Measurements from ENCODE around the gene ALDH1A3.

Gene ALDH1A3

DNA sequence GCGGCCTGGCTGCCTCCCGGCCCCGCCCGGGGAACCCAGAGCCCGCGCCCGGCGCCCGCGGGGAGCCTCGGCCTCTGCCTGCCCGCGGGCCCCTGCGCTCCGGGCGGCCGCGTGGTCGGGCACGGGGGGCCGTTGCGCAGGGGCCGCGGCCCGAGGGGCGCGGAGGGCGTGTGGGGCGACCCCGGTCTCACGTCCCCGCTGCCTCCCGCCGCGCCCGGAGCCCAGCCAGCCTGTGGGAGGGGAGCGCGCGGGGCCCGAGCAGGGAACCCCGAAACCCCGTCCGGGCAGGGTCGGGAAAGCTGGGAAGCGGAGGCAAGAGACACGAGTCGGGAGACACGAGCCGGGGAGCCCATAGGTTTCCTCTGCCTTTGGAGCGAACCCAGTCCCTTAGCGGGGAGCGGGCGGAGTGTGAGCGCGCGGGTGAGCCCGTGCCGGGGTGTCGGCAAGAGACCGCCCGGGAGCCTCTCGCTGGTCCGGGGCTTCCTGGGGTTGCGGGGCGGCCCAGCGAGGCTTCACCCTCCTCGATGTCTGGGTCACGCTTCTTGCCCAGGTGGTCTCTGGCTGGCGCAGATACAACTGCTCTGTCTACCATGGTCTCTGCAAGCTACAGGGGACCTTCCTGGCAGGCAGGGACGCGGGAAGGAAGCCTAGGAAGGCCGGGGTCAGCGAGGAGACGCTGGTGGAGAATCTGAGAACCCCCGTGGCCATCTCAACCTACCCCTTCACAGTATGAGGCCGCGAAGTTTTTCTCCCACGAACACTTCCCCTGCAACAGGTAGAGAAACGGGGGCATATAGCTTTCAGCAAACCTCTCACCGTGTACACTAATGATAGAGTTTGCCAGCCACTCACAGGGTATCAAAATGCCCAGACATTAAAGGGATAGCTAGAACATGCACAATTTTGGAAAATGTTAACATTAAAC is 40.1 kb downstream of the ALDH1A3 start:
- no peaks in the 10 kb centered on the region for H3K9me3 ChIP-seq (ENCODE audit: control insufficient read depth, insufficient read depth, low read depth, low read length)
- peak overlapping the region; percentile 42 for H3K4me3 ChIP-seq (ENCODE audit: low read depth, low read length)
- CTCF ChIA-PET = interaction anchor here (0.7 to 8.7 kb wide), 3 partner anchors 42 to 324 kb away, joined by 3 to 159 read pairs (median 16); no protein-coding TSS in a partner anchor
- no peaks in the 10 kb centered on the region for H3K36me3 ChIP-seq (ENCODE audit: control insufficient read depth in 2 of 2, insufficient read depth in 1 of 2, low read length in 2 of 2)
- no peak overlapping the region for H3K27ac ChIP-seq (ENCODE audit: extremely low read depth, low read depth, low read length)
- H3K4me1 ChIP-seq (ENCODE audit: control insufficient read depth, insufficient read depth, low read length) = no peaks in the 10 kb centered on the region; the same call in 1 of the 2 replicates
- POLR2A ChIA-PET = interaction anchor here (0.7 kb wide), 1 partner anchor 586 kb away, joined by 5 read pairs; no protein-coding TSS in a partner anchor
- TF ChIP-seq GLI2 (tag by site-specific recombination; IDR thresholded peaks at IDR 0.05; ENCODE audit: borderline replicate concordance, low read depth) = no peak
- TF ChIP-seq ZNF596 (tag by site-specific recombination; IDR thresholded peaks at IDR 0.05) = no peak
- TF ChIP-seq ZNF76 (tag by site-specific recombination; IDR thresholded peaks at IDR 0.05; ENCODE audit: borderline replicate concordance, low read depth) = no peak
- no peak for TF ChIP-seq GLIS2 (tag by site-specific recombination; IDR thresholded peaks at IDR 0.05)
- TF ChIP-seq, protein P1, sequence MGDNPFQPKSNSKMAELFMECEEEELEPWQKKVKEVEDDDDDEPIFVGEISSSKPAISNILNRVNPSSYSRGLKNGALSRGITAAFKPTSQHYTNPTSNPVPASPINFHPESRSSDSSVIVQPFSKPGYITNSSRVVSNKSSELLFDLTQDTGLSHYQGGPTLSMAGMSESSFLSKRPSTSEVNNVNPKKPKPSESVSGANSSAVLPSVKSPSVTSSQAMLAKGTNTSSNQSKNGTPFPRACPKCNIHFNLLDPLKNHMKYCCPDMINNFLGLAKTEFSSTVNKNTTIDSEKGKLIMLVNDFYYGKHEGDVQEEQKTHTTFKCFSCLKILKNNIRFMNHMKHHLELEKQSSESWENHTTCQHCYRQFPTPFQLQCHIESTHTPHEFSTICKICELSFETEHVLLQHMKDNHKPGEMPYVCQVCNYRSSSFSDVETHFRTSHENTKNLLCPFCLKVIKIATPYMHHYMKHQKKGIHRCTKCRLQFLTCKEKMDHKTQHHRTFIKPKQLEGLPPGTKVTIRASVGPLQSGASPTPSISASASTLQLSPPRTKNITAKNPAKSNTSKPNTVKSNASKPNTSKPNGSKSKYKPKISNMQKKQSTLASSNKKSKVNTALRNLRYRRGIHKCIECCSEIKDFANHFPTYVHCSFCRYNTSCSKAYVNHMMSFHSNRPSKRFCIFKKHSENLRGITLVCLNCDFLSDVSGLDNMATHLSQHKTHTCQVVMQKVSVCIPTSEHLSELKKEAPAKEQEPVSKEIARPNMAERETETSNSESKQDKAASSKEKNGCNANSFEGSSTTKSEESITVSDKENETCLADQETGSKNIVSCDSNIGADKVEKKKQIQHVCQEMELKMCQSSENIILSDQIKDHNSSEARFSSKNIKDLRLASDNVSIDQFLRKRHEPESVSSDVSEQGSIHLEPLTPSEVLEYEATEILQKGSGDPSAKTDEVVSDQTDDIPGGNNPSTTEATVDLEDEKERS (tag by site-specific recombination; IDR thresholded peaks at IDR 0.05) = no peak
- no peak for TF ChIP-seq ZSCAN23 (tag by site-specific recombination; IDR thresholded peaks at IDR 0.05)
- no peak for TF ChIP-seq ZNF214 (tag by site-specific recombination; IDR thresholded peaks at IDR 0.05; ENCODE audit: borderline replicate concordance)
- TF ChIP-seq ZIC2 (tag by site-specific recombination; IDR thresholded peaks at IDR 0.05) = no peak
- TF ChIP-seq ZNF623 (tag by site-specific recombination; IDR thresholded peaks at IDR 0.05) = no peak
- TF ChIP-seq, protein P2, sequence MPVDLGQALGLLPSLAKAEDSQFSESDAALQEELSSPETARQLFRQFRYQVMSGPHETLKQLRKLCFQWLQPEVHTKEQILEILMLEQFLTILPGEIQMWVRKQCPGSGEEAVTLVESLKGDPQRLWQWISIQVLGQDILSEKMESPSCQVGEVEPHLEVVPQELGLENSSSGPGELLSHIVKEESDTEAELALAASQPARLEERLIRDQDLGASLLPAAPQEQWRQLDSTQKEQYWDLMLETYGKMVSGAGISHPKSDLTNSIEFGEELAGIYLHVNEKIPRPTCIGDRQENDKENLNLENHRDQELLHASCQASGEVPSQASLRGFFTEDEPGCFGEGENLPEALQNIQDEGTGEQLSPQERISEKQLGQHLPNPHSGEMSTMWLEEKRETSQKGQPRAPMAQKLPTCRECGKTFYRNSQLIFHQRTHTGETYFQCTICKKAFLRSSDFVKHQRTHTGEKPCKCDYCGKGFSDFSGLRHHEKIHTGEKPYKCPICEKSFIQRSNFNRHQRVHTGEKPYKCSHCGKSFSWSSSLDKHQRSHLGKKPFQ (tag by site-specific recombination; IDR thresholded peaks at IDR 0.05) = no peak
- no peak for TF ChIP-seq ZNF747 (tag by site-specific recombination; IDR thresholded peaks at IDR 0.05)
- no peak for TF ChIP-seq ZNF433 (tag by site-specific recombination; IDR thresholded peaks at IDR 0.05; ENCODE audit: low read depth)
- TF ChIP-seq ZNF707 (tag by site-specific recombination; IDR thresholded peaks at IDR 0.05) = no peak
- TF ChIP-seq ZNF155 (tag by site-specific recombination; IDR thresholded peaks at IDR 0.05) = no peak
- no peak for TF ChIP-seq KLF9 (tag by site-specific recombination; IDR thresholded peaks at IDR 0.05; ENCODE audit: low read depth)
- TF ChIP-seq ZNF132 (tag by site-specific recombination; IDR thresholded peaks at IDR 0.05; ENCODE audit: borderline replicate concordance) = no peak
- TF ChIP-seq ZNF239 (tag by site-specific recombination; IDR thresholded peaks at IDR 0.05) = no peak

DNA sequence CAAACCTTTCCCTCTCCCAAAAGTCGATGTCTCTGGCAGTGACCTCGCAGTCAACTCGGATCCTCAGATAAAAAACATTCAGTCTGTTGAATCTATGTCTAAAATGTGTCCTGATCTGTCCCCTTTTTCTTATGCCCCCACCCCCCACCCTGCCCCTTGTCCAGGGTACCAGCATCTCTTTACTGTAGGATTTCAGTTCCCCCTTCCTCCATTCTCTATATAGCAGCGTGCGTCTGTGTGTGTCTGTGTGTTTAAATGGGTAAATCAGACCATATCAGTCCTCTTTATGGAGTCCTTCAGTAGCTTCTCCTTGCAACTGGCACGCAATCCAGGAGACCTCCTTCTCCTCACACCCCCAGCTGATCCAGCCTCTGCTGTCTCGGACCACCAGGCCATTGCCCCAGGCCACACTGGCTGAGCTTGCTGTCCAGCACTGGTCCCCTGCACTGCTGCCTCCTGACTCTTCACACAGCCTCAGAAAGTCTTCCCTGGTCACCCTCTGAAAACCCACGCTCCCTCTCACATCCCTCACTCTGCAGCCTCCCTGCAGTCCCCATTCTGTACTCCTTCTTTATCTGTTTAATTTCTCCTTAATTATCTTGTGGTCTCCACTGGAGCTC is 41.0 kb downstream of the ALDH1A3 start:
- H3K4me3 ChIP-seq (ENCODE audit: low read depth, low read length) = no peak overlapping the region
- H3K36me3 ChIP-seq (ENCODE audit: control insufficient read depth in 2 of 2, insufficient read depth in 1 of 2, low read length in 2 of 2) = no peaks in the 10 kb centered on the region
- no peak overlapping the region for H3K27ac ChIP-seq (ENCODE audit: extremely low read depth, low read depth, low read length)
- CTCF ChIA-PET = interaction anchor here (8.7 kb wide), 1 partner anchor 88 kb away, joined by 159 read pairs; no protein-coding TSS in a partner anchor
- POLR2A ChIA-PET = interaction anchor here (0.7 kb wide), 1 partner anchor 587 kb away, joined by 5 read pairs; no protein-coding TSS in a partner anchor
- H3K4me1 ChIP-seq (ENCODE audit: control insufficient read depth, insufficient read depth, low read length) = no peaks in the 10 kb centered on the region; the same call in 1 of the 2 replicates
- no peaks in the 10 kb centered on the region for H3K9me3 ChIP-seq (ENCODE audit: control insufficient read depth, insufficient read depth, low read depth, low read length)
- no peak for TF ChIP-seq BCL11B (tag by site-specific recombination; IDR thresholded peaks at IDR 0.05; ENCODE audit: low read depth)
- TF ChIP-seq ZNF48 (tag by site-specific recombination; IDR thresholded peaks at IDR 0.05) = no peak
- TF ChIP-seq, protein P3, sequence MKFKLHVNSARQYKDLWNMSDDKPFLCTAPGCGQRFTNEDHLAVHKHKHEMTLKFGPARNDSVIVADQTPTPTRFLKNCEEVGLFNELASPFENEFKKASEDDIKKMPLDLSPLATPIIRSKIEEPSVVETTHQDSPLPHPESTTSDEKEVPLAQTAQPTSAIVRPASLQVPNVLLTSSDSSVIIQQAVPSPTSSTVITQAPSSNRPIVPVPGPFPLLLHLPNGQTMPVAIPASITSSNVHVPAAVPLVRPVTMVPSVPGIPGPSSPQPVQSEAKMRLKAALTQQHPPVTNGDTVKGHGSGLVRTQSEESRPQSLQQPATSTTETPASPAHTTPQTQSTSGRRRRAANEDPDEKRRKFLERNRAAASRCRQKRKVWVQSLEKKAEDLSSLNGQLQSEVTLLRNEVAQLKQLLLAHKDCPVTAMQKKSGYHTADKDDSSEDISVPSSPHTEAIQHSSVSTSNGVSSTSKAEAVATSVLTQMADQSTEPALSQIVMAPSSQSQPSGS (tag by site-specific recombination; IDR thresholded peaks at IDR 0.05; ENCODE audit: low read depth) = no peak
- TF ChIP-seq ZNF677 (tag by site-specific recombination; IDR thresholded peaks at IDR 0.05) = no peak
- no peak for TF ChIP-seq ZNF248 (tag by site-specific recombination; IDR thresholded peaks at IDR 0.05)
- TF ChIP-seq HOXC10 (CRISPR knock-in tag; IDR thresholded peaks at IDR 0.05) = no peak
- TF ChIP-seq, protein P4, sequence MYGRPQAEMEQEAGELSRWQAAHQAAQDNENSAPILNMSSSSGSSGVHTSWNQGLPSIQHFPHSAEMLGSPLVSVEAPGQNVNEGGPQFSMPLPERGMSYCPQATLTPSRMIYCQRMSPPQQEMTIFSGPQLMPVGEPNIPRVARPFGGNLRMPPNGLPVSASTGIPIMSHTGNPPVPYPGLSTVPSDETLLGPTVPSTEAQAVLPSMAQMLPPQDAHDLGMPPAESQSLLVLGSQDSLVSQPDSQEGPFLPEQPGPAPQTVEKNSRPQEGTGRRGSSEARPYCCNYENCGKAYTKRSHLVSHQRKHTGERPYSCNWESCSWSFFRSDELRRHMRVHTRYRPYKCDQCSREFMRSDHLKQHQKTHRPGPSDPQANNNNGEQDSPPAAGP (tag by site-specific recombination; IDR thresholded peaks at IDR 0.05) = no peak
